Right atrium auricular region (tissue), 2 donors: ENCODE measurements around the gene C11orf91. TPM values are rescaled to one million over a fixed set of nuclear protein-coding genes. Genes with fewer than 3 reads are reported as not detected.
"Not testable (repeated sequence)": the region's sequence is repeated elsewhere in the genome, so short reads cannot be mapped to it uniquely, and the experiment has no call there.

ENCODE experiments used
- DNase-seq: peaks from one replicate; pipeline ENCODE4 v3.0.0-alpha.2; 2019; ENCODE audit warnings: low spot score
- H3K27ac ChIP-seq, 2 donors: fragments of 200-600 bp; sonication (generic); 1 replicate in 1 of 2; 2 replicates in 1 of 2; pipeline ENCODE4 v1.5.1; 2016 to 2019
- H3K27me3 ChIP-seq, 2 donors: fragments of 200-600 bp; sonication (generic); one replicate each; pipeline versions ENCODE4 v1.5.1 to v1.6.0; 2017 to 2019
- H3K36me3 ChIP-seq: fragments of 200-600 bp; sonication (generic); one replicate; pipeline ENCODE4 v1.5.1; 2016
- H3K4me1 ChIP-seq, 2 donors: fragments of 200-600 bp; sonication (generic); one replicate each; pipeline versions ENCODE4 v1.5.1 to v1.6.0; 2017 to 2019
- H3K4me3 ChIP-seq, 2 donors: fragments of 200-600 bp; sonication (generic); 1 replicate in 1 of 2; 2 replicates in 1 of 2; pipeline ENCODE4 v1.5.1; 2017 to 2019; ENCODE audit warnings: mild to moderate bottlenecking in 1 of 2, moderate library complexity in 1 of 2
- H3K9me3 ChIP-seq, 2 donors: fragments of 200-600 bp; sonication (generic); one replicate each; pipeline ENCODE4 v1.5.1; 2019
- total RNA-seq, 2 donors: library from RNA; depleted of rRNA; stranded (reverse); fragments of >200 nt; gene quantifications; one replicate each; pipeline ENCODE4 v1.1.0, GENCODE V29; 2016
- TF ChIP-seq, protein P1 (sequence below), 2 donors: fragments of 200-600 bp; sonication (generic); IDR thresholded peaks; one replicate each; pipeline ENCODE4 v1.5.1; 2019; ENCODE audit warnings: antibody characterized with exemption in 2 of 2

The C11orf91 gene
- total RNA-seq, 2 donors from 2014 or later: not detected

DNA sequence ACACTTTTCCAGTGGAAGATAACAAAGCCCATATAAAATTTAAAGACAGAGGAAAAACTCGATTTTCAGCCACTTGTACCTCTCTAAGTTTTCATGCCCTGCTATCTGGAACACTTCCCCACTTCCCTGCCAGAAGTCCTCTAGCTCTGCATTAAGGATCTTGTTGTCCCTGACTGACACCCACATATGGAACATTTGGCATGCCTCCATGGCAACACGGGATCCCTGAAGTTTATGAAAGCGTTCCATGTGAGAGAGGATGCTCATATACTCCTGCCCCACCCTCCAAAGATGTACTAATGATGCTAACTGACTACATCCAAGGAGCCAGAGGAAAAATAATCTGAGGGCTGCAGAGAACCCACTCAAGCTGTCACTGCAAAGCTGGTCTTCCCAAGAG, 8.8 kb upstream of the C11orf91 start:
- H3K36me3 ChIP-seq: peaks cover 62% of the 10 kb centered on the region
- TF ChIP-seq, protein P1, sequence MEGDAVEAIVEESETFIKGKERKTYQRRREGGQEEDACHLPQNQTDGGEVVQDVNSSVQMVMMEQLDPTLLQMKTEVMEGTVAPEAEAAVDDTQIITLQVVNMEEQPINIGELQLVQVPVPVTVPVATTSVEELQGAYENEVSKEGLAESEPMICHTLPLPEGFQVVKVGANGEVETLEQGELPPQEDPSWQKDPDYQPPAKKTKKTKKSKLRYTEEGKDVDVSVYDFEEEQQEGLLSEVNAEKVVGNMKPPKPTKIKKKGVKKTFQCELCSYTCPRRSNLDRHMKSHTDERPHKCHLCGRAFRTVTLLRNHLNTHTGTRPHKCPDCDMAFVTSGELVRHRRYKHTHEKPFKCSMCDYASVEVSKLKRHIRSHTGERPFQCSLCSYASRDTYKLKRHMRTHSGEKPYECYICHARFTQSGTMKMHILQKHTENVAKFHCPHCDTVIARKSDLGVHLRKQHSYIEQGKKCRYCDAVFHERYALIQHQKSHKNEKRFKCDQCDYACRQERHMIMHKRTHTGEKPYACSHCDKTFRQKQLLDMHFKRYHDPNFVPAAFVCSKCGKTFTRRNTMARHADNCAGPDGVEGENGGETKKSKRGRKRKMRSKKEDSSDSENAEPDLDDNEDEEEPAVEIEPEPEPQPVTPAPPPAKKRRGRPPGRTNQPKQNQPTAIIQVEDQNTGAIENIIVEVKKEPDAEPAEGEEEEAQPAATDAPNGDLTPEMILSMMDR (IDR thresholded peaks at IDR 0.05): no peak
- no peak overlapping the region for H3K27ac ChIP-seq
- H3K9me3 ChIP-seq: no peaks in the 10 kb centered on the region
- H3K4me3 ChIP-seq: no peak overlapping the region
- no peak for DNase-seq
- H3K4me1 ChIP-seq: peaks cover 0 to 71% of the 10 kb centered on the region in 2 donors
- H3K27me3 ChIP-seq: no peaks in the 10 kb centered on the region

DNA sequence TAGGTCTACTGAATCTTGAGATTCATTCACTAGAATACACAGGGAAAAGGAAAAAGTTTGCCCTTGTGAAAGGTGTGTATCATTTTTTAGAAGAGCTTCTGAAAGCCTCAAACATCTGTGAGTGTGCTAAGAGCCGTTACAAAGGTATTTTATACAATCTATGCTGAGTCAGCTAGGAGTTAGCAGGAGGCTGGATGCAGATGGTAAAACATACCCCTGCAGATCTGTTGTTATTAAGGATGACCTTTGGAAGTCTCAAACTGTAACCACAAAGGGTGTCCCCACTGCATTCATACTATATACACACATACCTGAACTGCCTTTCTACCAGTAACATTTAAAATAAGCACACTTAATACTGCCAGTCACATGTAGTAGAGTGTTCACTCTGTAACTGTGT, 8.4 kb upstream of the C11orf91 start:
- no peaks in the 10 kb centered on the region for H3K9me3 ChIP-seq
- H3K4me3 ChIP-seq: no peak overlapping the region
- peaks cover 0 to 76% of the 10 kb centered on the region in 2 donors for H3K4me1 ChIP-seq
- H3K27ac ChIP-seq: peak overlapping the region in 1 of 2 donors; percentile 65
- peaks cover 58% of the 10 kb centered on the region for H3K36me3 ChIP-seq
- TF ChIP-seq, protein P1 (IDR thresholded peaks at IDR 0.05): no peak
- no peaks in the 10 kb centered on the region for H3K27me3 ChIP-seq
- no peak for DNase-seq

DNA sequence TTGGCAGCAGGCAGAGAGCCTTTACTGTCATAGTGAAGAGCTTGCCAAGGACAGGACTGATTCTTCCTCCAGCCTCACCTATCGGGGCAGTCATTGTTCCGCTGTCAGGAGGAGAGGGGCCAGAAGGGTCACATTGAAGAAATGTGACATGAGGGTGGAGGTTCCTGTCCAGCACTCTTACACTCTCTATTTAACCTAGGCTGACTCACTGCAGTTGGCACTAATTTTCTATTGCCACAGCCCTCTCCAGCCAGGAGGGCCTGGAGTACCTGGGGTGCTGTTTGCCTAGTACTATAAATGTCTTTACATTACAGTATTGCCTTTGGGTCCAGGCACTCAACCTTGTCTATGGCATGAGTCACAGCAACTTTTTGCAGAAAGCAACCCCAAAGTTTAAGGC, 7.2 kb upstream of the C11orf91 start:
- H3K9me3 ChIP-seq, H3K4me3 ChIP-seq, H3K27me3 ChIP-seq, DNase-seq: not testable (repeated sequence)
- H3K27ac ChIP-seq: peak overlapping the region; percentile 65 to 67
- peaks cover 0 to 76% of the 10 kb centered on the region in 2 donors for H3K4me1 ChIP-seq
- peaks cover 48% of the 10 kb centered on the region for H3K36me3 ChIP-seq

DNA sequence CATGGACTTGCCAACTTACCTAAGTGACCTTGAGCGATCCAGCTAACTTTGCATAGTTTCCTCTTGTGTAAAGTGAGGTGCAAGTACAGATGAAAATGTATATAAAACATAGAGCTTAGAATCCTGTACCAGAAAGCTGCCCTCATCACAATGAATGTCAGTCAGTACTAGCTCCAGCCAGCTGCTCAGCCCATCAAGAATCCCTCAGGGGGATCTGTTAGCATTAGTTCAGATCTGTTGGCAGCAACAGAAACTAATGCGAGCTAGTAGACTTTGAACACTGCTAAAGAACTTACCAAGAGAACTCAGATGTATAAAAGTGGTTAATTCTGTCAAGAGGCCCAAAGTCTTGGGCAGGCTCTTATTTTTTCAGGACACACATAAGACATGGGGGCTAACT, 6.3 kb upstream of the C11orf91 start:
- Histone ChIP-seq H3K36me3 (peaks cover 41% of the 10 kb centered on the region), H3K27me3 (no peaks in the 10 kb centered on the region), H3K9me3 (no peaks in the 10 kb centered on the region), H3K4me3 (no peak overlapping the region), H3K4me1 (peaks cover 0 to 79% of the 10 kb centered on the region in 2 donors), H3K27ac (peak overlapping the region; percentile 65 to 67)
- TF ChIP-seq, protein P1 (IDR thresholded peaks at IDR 0.05): no peak
- DNase-seq: no peak

DNA sequence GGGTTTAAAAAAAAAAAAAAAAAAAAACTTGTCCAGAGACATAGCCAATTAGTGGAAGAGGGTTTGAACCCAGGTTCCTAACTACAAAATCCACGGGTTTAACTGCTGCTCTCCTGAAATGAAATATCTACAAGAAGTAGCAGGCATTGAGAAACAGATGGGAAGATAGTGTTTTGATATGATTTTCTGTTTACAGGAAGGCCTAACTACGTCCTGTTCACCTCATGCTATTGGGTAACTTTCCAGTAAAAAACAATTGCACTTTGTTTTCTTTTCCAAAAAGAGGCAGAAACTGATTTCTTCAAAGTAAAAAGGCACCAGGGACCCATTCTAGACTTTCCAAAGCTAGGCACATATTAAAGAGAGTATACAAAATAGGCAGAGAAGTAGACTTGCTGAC, 5.9 kb upstream of the C11orf91 start:
- no peak for DNase-seq
- H3K9me3 ChIP-seq: no peaks in the 10 kb centered on the region
- peak overlapping the region; percentile 65 to 67 for H3K27ac ChIP-seq
- H3K36me3 ChIP-seq: peaks cover 37% of the 10 kb centered on the region
- TF ChIP-seq, protein P1 (IDR thresholded peaks at IDR 0.05): no peak
- H3K4me3 ChIP-seq: no peak overlapping the region
- no peaks in the 10 kb centered on the region for H3K27me3 ChIP-seq
- H3K4me1 ChIP-seq: peaks cover 0 to 83% of the 10 kb centered on the region in 2 donors

DNA sequence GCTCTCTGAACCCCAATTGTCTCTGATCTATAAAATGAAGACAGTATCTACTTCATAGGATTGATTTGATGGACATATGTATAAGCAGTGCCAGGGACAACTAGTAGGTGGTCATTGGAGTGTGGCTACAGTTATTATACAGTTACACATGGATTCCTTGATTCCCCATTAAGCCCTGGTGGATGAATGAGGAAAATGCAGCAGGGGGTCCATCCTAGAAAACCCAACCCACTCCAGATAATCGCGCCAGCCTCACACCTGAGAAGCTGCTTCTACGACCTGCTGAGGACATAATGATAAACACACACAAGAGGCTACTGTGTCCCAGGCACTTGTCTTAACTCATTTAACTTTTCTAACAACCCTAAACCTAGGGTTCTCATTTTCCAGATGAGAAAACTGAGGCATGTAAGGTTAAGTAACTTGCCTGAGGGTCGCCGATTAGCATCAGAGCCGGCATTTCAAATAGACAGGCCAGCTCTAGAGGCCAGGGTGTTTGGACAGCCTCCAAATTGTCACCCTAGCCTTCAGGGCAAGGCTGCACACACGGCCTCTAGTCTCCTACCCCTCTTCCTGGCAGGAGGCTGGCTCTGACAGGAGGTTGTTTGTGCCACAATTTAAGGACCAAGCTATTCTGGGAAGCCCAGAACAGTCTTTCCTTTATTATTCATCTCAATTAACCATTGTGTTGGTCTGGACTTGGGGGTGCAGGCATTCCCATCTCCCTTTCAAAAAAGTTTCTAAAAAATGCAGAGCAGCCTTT, 3.8 kb upstream of the C11orf91 start:
- Histone ChIP-seq H3K9me3 (no peaks in the 10 kb centered on the region), H3K27me3 (no peaks in the 10 kb centered on the region), H3K27ac (peak overlapping the region; percentile 70 to 81), H3K4me3 (no peak overlapping the region), H3K36me3 (peaks cover 18% of the 10 kb centered on the region), H3K4me1 (peaks cover 0 to 94% of the 10 kb centered on the region in 2 donors)
- TF ChIP-seq, protein P1 (IDR thresholded peaks at IDR 0.05): no peak
- no peak for DNase-seq
